ENCODE data around the gene FER.

The FER gene

GRCh38 chr5:109224276-109224882 is 476.7 kb downstream of the FER start:
- no peak for DNase-seq (ENCODE audit: extremely low read depth in 1 of 2, low read depth in 1 of 2)

DNA sequence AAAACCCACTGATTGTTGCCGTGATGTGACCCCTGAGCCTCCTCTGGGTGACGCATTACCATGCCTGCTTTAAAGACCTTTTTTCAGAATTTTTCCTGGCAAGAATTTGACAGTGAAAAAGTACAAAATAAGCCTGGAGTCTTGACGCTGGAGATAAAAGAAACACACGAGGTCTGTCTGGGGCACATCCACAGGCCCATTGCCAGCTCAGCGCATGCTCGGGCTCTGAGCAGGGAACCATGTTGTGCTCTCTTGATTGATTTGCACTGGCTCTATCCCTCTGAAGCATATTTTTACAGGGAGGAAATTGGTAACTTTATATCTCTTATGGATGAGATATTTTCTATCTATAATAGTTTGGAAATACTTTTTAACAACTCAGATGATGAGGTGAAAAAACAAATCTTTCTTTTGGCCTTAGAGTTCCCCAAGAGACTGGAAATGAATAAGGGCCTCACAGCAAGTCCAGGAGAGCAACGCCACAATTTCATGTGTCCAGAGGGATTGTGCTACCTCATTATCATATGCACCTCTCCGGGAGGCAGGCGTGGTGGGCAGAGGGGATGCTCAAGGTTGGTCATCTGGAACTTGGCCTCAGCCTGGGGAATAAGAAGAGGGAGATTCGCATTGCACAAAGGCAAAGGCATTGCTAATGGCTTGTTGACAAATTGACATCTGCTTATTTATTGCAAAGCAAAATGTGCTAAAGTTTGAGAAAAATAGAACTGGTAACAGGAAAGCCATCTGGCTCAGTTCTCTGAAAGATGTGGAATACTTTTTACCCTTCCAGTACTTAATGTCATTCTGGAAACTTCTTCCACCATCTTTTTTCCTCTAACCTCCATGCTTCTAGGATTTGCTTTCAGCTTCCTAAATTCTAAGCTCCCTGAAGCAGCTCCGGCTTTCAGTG is 478.3 kb downstream of the FER start:
- no peak for DNase-seq (ENCODE audit: extremely low read depth in 1 of 2, low read depth in 1 of 2)

DNA sequence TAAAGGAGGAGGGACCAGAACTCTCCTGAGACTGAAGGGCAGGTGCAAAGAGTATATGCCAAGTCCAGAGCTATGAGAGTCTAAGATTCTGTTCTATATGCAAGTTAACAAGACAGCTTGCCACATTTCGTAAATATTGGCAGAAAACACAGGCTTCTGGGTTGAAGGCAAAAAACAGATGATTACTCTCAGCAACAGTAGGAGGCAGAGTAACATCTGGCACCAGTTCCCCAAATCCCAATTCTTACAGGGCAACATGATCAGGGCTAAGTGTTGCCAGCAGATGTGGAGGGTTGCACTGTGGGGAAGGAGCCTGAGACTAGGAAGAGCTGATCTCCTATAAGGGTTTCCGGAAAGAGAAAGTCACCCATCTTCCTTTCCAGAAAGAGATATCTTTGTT is 482.7 kb downstream of the FER start:
- DNase-seq (ENCODE audit: extremely low read depth in 1 of 2, low read depth in 1 of 2) = no peak

- DNase-seq (ENCODE audit: extremely low read depth in 1 of 2, low read depth in 1 of 2) = no peak
Measured at GRCh38 chr5:109231331-109231730, 483.6 kb downstream of the FER start.

GRCh38 chr5:109234381-109234780 is 486.7 kb downstream of the FER start:
- DNase-seq (ENCODE audit: extremely low read depth in 1 of 2, low read depth in 1 of 2) = no peak

GRCh38 chr5:109239456-109239855 is 491.8 kb downstream of the FER start:
- no peak for DNase-seq (ENCODE audit: extremely low read depth in 1 of 2, low read depth in 1 of 2)

DNA sequence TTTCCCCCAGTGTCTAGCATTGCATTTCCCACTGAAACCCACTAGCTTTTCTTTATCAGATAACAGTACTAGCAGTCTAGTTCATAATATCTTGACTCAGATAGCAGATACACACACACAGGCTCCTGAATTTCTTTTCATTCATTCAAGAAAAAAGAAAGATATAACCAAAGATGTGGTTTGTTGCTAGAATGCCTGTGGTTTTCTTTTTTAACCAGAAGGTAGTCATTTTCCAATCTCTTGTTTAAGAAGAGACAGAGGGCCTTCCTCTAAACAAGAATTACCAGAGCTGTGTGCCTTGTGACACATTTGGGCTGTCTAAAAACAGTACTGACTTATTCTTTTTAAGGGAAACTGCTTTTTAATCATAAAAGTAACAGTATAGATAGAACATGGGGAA is 494.8 kb downstream of the FER start:
- DNase-seq (ENCODE audit: extremely low read depth in 1 of 2, low read depth in 1 of 2) = no peak

DNA sequence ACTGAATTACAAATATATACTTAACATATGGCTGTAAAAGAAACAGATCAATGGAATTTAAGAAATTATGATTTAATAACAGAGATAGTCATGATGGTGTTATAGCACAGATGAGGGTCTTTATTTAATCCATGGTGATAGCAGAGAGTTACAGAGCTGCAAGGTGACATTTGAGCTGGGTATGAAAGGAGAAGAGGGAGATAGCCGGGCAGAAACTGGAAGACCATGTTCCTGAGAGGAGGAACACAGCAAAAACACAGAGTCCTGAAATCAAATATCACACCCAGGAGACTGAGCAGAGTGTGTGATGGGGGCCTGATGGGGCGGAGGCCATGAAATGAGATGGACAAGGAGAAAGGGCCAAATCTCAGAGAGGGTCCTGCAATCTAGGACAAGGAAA is 498.7 kb downstream of the FER start:
- DNase-seq (ENCODE audit: extremely low read depth in 1 of 2, low read depth in 1 of 2) = no peak
